ENCODE data around the gene TDRD7.

DNA sequence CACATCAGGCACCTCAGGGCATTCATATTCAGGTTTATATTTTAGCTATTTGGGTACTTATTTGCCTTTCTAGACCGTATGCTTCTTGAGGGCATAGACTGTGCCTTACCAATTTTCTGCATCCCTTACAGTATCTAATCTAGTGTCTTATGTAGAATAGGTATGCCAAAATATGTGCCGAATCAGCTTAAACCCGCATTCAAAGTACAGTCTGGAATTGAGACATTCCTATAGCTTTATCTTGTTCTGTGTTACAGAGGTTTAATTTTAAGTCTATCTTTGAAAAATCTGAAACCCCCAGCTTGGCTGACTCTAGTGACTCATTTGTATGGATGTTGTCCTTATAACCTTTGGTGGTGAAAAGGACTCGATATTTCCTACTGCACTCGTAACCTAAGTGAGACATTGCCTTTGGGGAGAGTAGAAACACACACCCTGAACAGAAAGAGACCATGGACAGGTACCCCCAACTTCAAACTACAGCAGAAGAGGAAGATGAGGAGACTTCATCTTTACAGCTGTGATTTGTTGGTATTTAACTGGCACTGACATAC lies 62.6 kb downstream of the TDRD7 start:
- TF ChIP-seq EZH2 (IDR thresholded peaks at IDR 0.05; ENCODE audit: borderline replicate concordance, low read depth, low read length, poor library complexity, severe bottlenecking), result no peak
- TF ChIP-seq, protein P1, sequence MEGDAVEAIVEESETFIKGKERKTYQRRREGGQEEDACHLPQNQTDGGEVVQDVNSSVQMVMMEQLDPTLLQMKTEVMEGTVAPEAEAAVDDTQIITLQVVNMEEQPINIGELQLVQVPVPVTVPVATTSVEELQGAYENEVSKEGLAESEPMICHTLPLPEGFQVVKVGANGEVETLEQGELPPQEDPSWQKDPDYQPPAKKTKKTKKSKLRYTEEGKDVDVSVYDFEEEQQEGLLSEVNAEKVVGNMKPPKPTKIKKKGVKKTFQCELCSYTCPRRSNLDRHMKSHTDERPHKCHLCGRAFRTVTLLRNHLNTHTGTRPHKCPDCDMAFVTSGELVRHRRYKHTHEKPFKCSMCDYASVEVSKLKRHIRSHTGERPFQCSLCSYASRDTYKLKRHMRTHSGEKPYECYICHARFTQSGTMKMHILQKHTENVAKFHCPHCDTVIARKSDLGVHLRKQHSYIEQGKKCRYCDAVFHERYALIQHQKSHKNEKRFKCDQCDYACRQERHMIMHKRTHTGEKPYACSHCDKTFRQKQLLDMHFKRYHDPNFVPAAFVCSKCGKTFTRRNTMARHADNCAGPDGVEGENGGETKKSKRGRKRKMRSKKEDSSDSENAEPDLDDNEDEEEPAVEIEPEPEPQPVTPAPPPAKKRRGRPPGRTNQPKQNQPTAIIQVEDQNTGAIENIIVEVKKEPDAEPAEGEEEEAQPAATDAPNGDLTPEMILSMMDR (conservative IDR thresholded peaks at IDR 0.05; ENCODE audit: low read depth, low read length), result no peak

Data from A673 (cell line).